GM20000 (cell line): ENCODE data around the gene DCTN3.

Experiments
- DNase-seq: peaks from one replicate; pipeline ENCODE4 v3.0.0; 2012; ENCODE audit warnings: low spot score
- TF ChIP-seq, protein P1 (sequence below): IDR thresholded peaks from 2 replicates; pipeline ENCODE4 v1.5.1; 2012; ENCODE audit warnings: mild to moderate bottlenecking, control low read depth; ENCODE audit errors: extremely low read depth, missing control alignments

The DCTN3 gene

DNA sequence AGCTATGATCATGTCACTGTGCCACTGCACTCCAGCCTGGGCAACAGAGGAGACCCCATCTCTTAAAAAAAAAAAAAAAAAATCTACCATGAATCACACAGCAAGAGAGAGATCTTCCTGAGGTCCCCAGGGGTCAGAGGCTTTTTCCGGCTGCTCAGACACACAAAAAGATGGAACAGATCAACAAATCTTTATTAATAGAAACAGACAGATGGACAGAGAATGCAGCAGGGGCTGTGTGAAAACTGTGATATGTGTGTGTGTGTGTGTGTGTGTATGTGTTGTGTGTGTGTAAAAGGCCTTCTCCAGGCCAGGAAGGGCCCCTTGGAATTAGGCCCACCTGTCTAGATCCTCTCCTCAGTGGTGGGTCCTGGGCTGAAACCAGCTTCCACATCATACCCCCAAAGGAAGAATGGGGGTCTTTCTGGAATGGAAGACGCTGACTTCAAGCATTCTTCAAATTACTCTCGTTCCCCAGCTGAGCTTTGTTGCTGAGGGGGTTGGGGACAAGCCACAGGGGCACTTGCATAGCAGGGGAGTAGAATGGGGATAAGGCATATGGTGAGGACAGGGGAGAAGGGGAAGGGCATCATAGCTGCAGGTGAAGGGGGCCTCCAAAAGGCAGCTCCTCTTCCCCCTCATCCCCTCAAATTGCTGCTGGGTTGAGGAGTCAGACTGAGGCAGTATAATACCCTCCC, 14.4 kb upstream of the DCTN3 start:
- TF ChIP-seq, protein P1, sequence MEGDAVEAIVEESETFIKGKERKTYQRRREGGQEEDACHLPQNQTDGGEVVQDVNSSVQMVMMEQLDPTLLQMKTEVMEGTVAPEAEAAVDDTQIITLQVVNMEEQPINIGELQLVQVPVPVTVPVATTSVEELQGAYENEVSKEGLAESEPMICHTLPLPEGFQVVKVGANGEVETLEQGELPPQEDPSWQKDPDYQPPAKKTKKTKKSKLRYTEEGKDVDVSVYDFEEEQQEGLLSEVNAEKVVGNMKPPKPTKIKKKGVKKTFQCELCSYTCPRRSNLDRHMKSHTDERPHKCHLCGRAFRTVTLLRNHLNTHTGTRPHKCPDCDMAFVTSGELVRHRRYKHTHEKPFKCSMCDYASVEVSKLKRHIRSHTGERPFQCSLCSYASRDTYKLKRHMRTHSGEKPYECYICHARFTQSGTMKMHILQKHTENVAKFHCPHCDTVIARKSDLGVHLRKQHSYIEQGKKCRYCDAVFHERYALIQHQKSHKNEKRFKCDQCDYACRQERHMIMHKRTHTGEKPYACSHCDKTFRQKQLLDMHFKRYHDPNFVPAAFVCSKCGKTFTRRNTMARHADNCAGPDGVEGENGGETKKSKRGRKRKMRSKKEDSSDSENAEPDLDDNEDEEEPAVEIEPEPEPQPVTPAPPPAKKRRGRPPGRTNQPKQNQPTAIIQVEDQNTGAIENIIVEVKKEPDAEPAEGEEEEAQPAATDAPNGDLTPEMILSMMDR = no peak
- no peak for DNase-seq

DNA sequence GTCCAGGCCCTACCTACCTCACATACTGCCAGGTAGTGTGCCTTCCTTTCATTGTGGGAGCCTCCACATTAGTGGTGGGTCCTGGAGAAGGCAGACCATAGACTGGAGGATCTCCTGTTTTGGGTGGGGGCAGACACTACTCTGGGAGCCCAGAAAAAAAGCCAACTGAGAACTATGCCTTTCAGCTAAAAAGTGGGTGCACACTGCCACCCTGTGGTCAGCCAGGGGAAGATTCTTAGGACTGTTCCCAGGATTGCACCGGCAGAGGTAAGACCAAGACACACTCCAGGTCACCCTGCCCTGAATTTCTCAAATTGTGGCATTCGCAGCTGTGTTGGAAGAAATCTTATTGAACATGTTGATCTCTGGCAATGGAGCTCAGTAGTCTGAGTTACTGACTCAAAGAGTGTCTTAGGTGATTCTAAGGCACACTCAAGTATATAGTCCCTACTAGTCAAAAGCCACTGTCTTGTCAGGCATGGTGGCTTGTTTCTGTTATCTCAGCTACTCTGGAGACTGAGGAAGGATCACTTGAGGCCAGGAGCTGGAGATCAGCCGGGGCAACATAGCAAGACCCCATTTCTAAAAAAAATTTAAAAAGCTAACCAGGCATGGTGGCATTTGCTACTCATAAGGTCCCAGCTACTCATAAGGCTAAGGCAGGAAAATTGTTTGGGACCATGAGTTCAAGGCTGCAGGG, 13.7 kb upstream of the DCTN3 start:
- peak; percentile 85 for DNase-seq
- TF ChIP-seq, protein P1 = peak; percentile 86

DNA sequence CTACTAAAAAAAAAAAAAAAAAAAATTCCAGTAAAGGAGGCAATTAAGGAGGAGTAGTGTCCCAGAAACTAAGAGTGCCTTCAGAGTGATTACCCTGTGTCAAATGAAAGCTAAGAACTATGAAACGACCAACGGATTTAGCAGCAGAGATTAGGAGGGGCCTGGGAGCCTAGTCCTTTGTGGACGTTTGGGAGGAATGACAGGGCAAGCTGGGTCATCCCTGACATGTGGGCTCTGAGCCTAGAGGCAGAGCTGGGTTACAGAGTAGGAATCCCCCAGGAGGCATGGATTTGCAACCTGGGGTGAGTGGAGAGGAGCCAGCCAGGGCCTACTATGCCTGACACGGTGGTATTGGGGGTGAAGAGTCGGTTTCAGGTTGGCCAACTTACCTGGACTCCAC, 12.9 kb upstream of the DCTN3 start:
- TF ChIP-seq, protein P1 = no peak
- no peak for DNase-seq

DNA sequence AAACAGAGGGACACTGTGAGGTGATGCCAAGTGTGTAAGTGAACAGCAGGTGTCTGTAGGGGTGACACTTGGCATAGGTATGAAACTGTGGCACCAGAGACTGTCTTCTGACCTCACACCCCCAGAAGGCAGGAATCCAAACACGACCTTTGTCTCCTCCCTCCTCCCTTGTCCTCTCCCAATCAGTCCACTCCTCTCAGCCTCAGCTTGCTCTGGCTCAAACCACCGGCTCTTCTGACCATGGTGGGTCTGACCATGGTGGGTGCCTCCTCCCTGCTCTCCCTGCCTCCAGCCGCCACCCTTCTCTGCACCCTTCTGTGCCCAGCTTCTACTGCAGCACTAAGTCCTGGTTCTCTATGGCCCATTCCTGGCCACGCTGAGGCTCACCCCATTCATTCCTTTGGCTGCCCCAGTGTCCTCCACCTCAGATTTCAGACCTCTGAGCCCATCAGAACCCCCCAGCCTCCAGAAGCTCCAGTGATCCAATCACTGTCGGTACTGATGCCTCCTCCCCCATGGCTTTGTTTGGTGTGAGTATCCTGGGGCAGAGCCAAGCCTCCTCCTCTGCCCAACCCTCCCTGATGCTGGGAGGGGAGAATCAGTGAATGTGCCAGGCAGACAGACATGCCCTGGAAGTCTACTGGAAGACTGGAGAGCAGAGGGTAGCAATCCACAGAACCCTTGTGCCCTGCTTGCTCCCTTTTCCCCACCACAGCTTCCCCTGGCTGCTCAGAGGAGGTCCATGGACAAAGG, 10.3 kb upstream of the DCTN3 start:
- TF ChIP-seq, protein P1 = no peak
- DNase-seq = no peak

DNA sequence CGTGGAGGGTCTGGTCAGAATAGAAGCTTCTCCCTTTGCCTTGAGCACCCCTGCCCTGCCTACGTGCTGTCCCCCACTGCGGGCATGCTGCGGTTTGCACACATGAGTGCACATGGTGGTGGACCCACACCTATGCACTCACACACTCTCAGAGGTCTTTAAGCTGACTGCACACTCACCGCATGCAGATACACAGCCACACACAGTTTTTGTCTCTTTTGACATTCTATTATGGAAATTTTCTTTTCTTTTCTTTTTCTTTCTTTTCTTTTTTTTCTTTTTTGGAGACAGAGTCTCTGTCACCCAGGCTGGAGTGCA, 9.2 kb upstream of the DCTN3 start:
- TF ChIP-seq, protein P1 = no peak
- DNase-seq = no peak

DNA sequence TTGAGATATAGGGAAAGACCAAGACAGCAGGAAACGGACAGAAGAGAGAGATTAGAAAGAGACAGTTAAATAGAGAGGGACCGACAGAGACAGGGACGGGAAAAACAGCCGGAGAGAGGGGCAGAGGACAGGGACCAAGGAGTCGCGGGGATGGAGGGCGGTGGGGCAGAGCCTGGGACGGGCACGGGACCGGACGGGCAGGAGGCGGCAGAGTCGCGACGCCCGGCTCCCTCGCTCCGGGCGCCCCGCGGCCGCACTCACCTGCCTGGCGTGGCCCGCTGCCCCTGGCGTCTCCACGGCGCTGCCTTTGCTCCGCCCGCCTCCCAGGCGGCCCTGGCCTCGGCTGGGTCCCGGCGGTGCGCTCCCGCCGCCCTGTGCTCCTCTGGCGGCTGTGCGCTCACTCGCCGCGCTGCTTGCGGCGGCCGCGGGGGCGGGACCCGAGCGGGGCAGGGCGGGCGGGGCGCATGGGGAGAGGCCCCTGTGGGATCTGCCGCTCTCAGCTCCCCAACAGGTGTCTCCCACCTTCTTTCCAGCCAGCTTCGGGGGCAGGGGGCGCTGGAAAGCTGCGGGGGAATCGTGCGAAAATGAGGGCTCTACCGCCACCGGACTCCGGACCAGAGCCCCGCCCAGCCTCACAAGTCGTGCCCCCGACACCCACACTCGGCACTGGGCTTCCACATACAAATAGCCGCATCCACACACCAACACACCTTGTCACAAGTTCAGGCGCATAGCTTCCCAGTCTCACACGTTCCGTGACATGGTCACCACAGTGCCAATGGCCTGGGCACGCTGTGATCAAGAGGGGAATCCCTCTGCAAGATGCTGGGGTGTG, 8.6 kb upstream of the DCTN3 start, which contains the start of gene ARID3C:
Gene ARID3C (minus strand): TSS at position 411 of the 835 bp plus-strand sequence. CDS start 1,052 bp downstream, outside the sequence.
- DNase-seq = peak; percentile 67
- TF ChIP-seq, protein P1 = no peak
